Activated gamma-delta T cell (primary cell): ENCODE data around the gene FAM89B.
"Not testable (repeated sequence)": the region's sequence is repeated elsewhere in the genome, so short reads cannot be mapped to it uniquely, and the experiment has no call there.

Experiments
- DNase-seq: peaks from one replicate; lab custom pipeline; 2025; lab: John Stamatoyannopoulos, UW

Gene FAM89B

DNA sequence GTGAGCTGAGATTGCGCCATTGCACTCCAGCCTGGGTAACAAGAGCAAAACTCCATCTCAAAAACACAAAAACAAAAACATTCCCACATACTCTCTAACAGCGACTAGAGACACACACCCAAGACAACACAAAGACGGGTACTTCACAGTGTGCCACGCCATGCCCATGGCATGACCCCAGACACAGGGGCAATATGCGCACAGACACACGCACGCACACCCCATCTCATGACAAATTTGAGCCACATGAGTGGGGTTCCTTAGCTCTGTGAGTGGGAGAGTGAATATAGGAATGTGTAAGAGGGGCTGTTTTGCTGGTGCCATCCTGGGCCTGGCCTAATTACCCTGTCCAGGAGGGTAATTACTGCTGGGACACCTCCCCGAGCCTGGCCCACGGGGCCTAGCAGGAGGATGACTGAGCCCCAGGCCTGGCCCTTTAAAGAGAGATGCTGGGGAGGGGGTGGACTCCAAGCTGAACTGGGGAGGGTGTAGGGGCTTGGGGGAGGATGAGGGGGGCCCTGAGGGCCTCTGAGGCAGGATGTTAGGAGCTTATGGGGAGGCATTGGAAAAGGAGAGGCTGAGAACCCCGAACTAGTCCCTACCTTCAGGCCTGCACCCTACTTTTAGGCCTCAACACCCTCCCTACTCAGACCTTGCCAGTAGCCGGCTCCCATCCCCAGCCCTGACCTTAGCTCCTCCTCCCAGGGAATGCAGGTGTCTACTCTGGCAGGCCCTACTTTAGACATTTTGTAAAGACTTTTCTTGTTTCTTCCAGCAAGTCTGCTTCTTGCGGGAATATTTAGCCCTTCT, 15.7 kb upstream of the FAM89B start:
- no peak for DNase-seq

DNA sequence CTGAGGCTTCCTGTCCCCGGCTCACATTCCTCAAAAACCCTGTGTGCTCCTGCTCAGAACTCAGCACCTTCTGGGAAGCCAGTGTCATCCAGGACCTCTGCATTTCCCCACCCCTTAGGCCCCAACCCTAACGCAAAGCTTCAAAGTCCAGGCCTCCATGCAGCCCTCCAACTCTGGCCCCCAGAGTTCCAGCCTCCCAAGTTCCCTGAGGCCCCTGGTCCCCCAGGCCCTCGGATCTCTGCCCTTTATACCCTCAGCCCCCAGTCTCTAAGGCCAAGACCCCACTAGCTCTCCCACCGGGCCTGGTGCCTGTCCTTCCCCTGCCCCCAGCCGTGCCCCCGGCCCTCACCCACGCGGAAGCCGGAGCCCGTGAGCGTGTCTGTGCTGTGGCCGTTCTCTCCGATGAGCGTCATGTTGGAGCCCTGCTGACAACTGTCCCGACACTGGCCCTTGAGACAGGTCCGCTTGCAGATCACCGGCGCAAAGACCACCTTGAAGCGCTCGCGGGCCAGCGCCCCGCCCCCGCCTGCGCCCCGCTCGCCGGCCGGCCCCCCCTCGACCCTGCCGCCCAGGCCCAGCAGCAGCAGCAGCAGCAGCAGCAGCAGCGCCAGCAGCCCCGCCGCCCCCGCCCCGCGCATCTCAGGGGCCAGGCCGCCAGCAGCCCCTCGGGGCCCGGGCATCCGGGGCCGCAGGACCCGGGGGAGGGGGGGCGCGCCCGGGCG, 14.9 kb upstream of the FAM89B start:
- no peak for DNase-seq

DNA sequence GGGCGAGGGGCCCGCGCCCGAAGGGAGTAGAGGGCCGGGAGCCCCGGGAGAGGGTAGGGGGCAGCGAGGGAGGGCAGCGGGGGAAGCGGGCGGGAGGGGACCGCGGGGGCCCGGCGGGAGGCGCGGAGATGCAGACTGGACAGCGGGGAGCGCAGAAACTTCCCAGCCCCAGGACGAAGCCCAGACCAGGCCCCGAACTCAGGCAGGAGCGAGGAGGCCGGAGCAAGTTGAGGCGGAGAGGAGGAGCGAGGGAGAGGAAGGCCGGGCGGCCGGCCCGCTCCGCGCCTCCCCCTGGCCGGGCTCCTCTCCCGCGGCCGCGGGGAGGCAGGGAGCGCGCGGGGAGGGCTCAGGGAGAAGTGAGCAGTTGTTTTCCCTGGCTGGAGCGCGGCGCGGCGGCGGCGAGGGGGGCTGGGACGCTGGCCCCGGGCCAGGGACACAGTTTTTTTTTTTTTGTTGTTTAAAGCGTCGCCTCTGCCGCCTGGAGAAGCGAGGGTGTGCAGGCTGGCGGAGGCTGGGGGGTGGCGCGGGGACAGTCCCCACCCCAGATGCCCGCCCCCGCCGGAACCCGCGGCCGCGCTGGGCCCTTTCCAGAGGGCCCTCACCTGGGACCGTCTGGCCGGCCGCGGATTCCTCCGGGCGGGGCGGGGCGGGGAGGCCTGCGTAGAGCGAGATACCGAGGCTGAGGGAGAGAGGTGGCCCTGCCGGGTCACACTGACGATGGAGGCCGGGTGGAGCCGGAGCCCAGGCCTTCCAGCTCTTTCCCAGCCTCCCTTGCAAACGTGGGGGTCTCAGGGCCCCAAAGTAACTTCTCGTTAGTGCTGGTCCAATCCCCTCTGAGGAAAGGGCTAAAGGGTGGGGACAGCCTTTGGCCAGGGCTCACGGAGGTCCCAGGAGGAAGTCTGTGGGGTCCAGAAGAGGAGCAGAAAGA, 14.1 kb upstream of the FAM89B start, which contains the start of gene LTBP3:
LTBP3 (minus strand) TSS at position 358 of the 928 bp plus-strand sequence. CDS start 400 bp downstream, outside the sequence.
- DNase-seq = peak; percentile 46

DNA sequence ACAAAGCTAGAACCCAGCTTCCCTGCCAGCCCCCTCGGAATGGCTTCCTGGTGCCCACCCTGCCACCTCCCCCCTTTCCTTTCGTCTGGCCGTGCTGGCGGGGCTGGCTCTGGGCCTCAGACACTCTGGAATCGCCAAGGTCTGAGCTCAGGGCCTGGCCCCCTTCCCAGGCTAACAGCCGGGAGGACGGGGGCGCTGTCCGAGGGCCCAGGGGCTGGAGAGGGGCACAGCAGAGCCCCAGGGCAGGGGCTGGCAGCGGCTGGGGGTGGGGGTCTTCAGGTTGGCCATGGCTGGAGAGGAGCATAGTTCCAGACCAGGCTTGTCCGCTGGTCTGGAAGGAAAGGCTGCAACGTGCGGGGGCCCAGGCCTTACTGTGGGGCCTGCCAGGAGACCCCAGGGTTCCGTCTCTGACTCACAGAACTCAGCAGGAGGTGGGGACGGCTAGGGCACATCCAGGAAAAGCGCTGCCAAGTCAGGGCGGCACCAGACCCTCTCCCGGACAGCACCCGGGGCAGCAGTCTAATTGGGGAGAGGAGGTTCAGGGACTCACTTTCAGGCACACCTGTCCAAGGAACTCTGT, 13.3 kb upstream of the FAM89B start:
- DNase-seq = no peak

DNA sequence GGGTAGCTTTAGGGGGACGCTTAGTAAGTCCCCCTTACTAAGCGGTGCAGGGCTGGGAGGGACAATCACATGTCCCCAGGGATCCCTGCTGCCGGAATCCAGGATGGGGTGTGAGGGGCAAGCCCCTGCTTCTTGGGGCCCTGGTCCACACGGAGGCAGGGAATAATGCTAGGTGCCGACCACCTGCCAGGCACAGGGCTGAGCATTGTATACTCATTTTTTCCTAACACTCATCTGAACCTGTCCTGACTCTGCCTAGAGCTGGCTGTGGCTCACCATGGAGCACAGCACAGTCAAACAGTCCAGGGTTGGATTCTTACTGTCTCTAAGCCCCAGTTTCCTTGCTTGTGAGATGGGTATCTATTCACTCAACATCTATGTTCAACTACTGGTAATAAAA, 12.8 kb upstream of the FAM89B start:
- no peak for DNase-seq

DNA sequence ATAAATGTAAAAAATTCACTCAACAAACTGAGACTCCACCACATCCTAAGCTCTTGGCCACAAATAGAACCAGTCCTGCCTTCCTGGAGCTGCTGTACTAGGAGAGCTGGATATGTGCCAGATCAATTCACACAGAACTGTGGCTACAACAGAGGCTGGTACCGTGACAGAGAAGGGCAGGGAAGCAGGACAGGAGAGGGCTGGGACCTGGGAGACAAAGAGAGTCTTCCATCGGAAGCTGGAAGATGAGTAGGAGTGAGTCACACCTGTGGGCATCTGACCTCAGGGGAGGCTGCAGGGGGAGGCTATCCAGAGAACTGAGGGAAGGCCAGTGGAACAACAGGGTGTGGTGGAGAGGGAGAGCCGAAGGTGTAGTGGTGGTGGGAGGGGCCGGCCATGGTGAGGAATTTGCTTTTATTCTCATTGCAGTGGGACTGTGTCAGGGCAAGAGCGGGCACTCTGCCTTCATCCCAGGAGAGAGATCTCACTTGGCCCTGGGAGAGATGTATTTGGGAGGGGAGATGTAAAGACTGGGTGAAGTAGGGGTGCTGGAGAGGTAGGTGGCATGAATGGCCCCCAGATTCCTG, 12.3 kb upstream of the FAM89B start:
- DNase-seq = no peak

DNA sequence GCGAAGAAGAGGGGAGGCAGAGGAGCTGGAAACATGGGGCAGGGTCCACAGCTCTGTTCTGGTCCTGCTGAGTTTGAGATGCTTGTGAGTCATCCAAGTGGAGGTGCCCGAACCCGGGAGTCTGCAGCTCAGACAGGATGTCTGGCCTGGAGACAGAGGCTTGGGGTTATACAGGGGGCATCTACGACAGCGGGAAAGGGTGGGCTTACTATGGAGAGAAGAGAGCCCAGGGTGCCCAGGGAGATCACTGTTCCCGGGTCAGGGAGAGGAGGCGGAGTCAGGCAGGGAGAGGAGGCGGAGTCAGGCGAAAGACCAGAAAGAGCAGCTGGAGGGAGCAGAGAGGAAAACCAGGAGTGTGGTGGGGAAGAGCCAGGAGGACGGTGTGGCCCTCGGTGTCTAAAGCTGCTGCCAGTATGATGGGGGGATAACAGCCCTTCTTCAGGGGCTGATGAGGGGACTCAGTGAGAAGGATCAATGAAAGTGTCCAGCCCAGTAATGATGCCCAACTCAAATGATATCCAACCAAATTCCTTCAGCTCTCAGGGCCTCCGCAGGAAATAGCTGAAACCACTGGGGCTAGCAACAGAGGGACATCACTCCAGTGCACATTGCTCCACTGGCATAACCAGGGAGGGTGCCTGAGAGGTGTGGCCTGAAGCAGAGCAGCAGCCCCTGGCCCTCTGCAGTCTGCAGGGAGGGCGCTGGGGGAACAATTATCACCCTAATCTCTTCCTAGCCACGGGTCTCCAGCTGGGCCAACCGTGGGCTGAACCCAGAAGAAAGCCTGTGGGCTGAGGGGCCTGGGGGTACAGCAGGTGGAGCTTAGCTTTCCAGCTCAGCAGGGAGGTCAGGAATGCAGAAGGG, 11.6 kb upstream of the FAM89B start:
- no peak for DNase-seq

DNA sequence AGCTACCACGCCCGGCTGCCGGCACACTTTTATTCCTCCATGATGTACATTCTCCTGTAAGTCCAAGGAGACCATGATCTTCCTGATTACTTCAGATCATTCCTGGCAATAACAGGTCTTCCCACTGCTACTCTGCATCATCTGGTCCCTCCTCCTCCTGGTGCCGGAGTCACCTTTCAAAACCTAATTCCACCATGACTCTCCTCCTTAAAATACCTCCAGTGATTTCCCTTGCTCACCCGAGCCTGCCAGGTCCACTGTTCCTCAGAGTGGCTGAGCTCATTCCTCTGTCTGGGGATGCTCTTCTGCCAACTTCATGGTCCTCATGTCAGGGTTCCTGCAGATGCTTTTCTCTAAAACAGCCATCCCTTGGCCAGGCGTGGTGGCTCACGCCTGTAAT, 10.3 kb upstream of the FAM89B start:
- no peak for DNase-seq

DNA sequence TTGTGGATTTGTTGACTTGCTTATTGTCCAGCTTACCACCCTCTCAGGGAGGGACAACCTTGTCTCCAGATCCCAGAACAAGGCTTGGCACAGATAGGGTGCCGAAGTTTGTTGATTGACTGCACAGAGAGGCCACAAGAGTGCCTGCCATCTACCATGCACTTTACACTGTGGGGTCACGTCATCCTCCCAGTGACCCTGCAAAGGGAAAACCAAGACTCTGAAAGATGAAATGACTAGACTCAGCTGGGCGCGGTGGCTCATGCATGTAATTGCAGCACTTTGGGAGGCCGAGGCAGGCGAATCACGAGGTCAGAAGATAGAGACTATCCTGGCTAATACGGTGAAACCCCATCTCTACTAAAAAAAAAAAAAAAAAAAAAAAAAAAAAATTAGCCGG, 9.6 kb upstream of the FAM89B start:
- no peak for DNase-seq

DNA sequence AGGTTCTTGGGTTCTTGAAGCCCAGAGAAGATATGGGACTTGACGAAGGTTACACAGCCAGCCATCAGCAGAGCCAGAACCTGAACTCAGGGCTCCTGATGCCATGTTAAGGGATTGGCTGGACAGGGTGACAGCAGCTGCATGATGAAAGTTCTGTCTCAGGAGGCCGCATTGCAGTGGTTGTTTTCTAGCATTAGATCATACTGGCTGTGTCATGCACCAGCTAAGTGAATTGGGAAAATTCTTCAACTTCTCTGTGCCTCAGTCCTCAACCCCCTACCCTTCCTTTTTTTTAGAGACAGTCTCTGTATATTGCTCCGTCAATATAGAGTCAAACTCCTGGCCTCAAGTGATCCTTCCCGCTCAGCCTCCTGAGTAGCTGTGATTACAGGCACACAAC, 8.7 kb upstream of the FAM89B start:
- no peak for DNase-seq

DNA sequence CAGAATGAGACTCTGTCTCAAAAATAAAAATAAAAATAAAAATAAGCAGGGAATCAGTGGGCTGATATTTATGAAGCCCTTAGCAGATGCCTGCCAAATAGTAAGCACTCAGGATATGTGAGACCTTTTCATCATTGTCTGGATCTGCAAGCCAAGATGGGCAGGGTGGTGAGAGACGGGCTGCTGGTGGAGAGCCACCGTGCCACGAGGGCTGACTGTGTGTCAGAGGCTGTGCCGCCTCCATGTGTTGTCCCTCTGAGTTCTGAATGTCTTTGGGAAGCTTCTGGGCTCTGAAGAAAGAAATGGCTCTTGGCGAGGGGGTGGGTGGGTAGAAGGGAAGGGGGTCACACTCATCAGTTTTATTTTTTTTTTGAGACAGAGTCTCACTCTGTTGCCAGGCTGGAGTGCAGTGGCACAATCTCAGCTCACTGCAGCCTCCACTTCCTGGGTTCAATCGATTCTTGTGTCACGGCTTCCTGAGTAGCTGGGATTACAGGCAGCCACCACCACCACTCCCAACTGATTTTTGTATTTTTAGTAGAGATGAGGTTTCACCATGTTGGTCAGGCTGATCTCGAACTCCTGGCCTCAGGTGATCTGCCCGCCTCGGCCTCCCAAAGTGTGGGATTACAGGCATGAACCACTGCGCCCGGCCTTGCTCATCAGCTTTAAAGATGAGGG, 7.3 kb upstream of the FAM89B start:
- DNase-seq = not testable (repeated sequence)

DNA sequence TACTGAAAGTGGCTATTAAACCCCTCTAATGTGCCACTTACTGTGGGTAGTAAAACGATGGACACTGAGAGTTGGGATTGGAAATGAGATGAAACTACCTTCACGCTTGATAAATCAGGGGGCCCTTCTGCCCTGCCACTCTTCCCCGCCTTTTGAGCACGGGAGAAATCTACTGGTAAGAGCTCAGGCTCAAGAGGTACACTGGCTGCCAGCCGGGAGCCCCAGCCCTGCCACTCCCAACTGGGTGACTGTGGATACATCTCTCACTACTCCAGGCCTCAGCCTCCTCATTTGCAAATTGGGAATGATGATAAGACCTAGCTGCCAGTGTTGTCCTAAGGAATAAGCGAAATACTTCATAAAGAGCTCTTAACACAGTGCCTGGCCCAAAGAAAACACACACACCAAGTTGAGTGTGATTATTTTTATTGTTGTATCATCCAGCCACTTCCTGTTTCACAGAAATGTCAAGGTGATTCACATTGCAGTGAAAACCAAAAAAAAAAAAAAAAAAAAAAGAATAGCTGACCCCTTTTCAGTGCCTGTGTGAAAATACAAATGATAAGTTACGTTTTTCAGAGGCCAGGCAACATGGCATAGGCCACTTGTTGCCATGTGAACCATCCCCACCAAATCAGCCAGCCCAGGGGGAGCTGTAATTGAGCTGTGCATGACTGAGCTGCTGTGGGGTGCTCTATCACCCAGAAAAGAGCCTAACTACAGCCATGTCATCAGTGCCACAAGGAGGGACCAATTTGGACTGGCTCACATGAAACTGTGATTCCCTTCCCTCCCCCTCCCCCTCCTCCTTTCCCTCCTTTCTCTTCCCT, 6.5 kb upstream of the FAM89B start:
- DNase-seq = no peak

DNA sequence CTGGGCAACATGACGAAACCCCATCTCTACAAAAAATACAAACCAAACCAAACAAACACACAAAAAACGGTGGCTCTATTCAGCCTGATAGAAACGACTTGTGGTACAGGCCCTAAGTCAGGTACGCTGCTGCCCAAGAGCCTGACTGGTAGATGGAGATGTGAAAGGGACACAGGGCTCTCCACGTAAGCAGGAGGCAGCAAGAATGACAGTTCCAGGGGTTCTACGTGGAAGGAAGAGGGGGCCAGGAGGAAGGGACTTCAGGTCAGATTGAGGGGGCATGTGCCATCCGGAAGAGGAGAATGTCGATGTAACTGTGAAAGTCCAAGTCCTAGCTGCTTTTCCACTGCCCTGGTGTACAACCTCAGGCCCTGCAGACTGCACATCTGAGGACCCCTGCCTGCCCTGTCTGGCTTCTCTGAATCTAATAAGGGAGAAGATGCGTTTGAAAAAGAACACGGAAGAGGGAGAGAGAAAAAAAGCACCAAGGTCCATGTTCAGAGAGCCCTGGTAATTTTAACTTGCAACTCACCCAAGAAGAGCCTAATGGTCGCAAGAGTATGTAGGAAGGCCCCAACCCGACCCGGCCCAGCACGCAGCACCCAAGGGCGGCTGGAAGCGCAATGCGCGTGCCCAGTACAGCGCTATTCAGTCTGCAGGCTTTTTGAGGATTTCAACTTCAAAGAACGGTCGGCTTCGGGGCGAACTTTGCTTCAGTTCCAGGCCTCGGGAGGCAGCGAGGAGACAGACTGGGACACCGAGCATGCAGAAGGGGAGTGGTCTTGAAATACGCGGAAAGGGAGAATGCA, 3.0 kb upstream of the FAM89B start:
- peak; percentile 59 for DNase-seq

DNA sequence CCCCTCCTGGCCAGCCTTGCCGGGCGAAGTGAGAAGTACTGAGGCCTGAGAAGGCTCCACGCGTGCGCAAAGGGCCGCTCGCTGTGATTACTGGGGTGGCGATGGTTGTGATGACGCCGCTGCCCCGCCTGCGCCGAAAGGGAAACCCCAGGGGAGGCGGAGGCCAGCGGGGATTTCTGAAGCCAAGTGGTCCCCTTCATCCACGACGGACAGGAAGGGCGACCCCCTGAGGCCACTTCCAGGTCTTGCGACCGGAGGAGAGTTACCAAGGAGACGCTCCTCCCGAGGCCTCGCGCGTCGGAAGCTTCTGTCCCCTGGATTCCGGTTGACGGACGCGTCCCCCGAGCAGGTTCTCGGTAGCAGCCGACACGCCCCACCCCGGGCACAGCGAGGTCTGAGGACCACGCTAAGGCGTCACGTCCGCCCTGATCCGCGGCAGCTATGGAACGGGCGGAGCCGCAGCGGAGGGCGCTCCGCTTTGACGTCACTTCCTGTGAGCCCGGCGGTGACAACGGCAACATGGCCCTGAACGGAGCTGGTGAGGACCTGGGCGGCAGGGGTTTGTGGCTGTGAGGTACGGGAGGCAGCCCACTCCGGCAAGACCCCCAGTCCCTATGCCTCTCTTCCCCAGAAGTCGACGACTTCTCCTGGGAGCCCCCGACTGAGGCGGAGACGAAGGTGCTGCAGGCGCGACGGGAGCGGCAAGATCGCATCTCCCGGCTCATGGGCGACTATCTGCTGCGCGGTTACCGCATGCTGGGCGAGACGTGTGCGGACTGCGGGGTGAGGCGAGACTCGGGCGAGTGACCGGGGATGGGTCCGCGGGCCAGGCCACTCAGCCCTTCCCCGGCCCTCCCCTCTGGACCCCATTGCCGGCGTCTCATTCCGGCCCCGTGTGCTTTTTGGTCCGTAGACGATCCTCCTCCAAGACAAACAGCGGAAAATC, 2.1 kb upstream of the FAM89B start, which contains the start of gene ZNRD2:
ZNRD2 (plus strand) TSS at position 505 of the 946 bp plus-strand sequence; CDS start at position 520, 15 bp downstream.
- DNase-seq = peak; percentile 95

DNA sequence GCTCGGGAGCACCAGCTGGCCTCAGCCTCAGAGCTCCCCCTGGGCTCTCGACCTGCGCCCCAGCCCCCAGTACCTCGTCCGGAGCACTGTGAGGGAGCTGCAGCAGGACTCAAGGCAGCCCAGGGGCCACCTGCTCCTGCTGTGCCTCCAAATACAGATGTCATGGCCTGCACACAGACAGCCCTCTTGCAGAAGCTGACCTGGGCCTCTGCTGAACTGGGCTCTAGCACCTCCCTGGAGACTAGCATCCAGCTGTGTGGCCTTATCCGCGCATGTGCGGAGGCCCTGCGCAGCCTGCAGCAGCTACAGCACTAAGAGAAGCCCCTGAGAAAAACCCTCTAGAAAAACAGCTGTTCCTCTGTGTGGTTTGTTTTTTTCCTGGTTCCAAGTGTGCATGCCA, 918 bp upstream of the FAM89B start:
- no peak for DNase-seq

DNA sequence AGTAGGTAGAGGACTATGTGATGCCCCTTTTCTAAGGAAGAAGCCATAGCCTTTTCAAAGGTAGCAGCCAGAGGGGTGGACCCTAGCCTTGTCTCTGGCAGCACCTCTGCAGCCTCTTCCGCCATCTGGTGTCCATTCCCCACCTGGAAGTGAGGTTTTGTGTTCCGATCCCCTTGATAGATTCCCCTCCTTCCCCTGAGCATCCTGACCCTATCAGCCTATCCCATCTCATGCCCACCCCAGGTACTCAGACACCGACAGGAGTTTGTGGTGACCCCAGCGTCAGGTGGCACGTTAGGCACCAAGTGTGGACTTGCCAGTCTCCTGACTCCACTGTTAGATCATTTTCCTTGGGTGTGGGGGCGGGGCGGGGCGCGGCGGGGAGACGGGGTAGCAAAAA, 398 bp upstream of the FAM89B start:
- DNase-seq = no peak
